ENCODE results near the gene RAD51B.
"Not testable (repeated sequence)": the region's sequence is repeated elsewhere in the genome, so short reads cannot be mapped to it uniquely, and the experiment has no call there.

The RAD51B gene

GRCh38 chr14:68181519-68182326 lies 362.1 kb downstream of the RAD51B start (continued):
- TF ChIP-seq ZNF140 (tag by site-specific recombination; IDR thresholded peaks at IDR 0.05) (no peak), ZNF366 (tag by site-specific recombination; conservative IDR thresholded peaks at IDR 0.05) (no peak)

DNA sequence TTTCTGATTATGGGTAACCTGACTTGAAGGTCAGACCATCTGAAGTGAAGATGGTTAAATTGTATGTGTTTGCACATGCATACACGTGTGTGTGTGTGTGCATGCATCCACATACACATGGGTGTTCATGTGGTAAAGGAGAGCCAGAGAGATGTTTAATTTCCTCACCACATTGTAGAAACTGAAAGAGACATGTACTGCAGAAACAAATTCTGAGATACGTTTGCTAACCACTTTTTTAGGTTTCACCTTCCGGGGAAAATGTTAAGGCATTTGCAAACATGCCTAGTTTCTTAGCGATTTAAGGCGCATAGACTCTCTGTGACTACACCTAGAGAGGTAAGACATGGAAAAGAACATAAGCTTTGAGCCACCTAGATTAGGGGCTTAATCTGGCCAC lies 362.9 kb downstream of the RAD51B start:
- H3K9me3 ChIP-seq (ENCODE audit: control insufficient read depth, insufficient read depth, low read depth, low read length): no peaks in the 10 kb centered on the region
- H3K4me1 ChIP-seq (ENCODE audit: control insufficient read depth, insufficient read depth, low read length): peaks cover 9% of the 10 kb centered on the region
- H3K4me3 ChIP-seq (ENCODE audit: low read depth, low read length): no peak overlapping the region
- TF ChIP-seq ZNF114 (tag by site-specific recombination; IDR thresholded peaks at IDR 0.05) (no peak), ZBTB20 (tag by site-specific recombination; IDR thresholded peaks at IDR 0.05) (no peak), ZNF629 (tag by site-specific recombination; IDR thresholded peaks at IDR 0.05) (no peak)
- POLR2A ChIA-PET: no interaction called here
- CTCF ChIA-PET: no interaction called here
- H3K27ac ChIP-seq (ENCODE audit: extremely low read depth, low read depth, low read length): no peak overlapping the region
- H3K36me3 ChIP-seq (ENCODE audit: control insufficient read depth in 2 of 2, insufficient read depth in 1 of 2, low read length in 2 of 2): no peaks in the 10 kb centered on the region

- H3K4me3 ChIP-seq (ENCODE audit: low read depth, low read length); H3K27ac ChIP-seq (ENCODE audit: extremely low read depth, low read depth, low read length); POLR2A ChIA-PET; H3K9me3 ChIP-seq (ENCODE audit: control insufficient read depth, insufficient read depth, low read depth, low read length); CTCF ChIA-PET; H3K36me3 ChIP-seq (ENCODE audit: control insufficient read depth in 2 of 2, insufficient read depth in 1 of 2, low read length in 2 of 2): not testable (repeated sequence)
- peak; percentile 70; the same call in 1 of the 2 replicates for TF ChIP-seq ZNF146 (tag by site-specific recombination; IDR thresholded peaks at IDR 0.05)
- 0 out of 2 replicates have a peak, but pooled peaks have one; percentile 12 for TF ChIP-seq MZF1 (tag by site-specific recombination; IDR thresholded peaks at IDR 0.05; ENCODE audit: borderline replicate concordance)
- peak; percentile 58; the same call in 1 of the 2 replicates for TF ChIP-seq ZNF580 (tag by site-specific recombination; IDR thresholded peaks at IDR 0.05)
- H3K4me1 ChIP-seq (ENCODE audit: control insufficient read depth, insufficient read depth, low read length): peaks cover 20% of the 10 kb centered on the region
These were observed 367.1 kb downstream of the RAD51B start for GRCh38 chr14:68186500-68187276.

GRCh38 chr14:68188174-68188573 lies 368.6 kb downstream of the RAD51B start:
- TF ChIP-seq ZNF335 (tag by site-specific recombination; conservative IDR thresholded peaks at IDR 0.05) (no peak), PRDM1 (tag by site-specific recombination; IDR thresholded peaks at IDR 0.05) (peak; percentile 52; the same call in 1 of the 2 replicates), ZNF366 (tag by site-specific recombination; conservative IDR thresholded peaks at IDR 0.05) (peak; percentile 87)
- CTCF ChIA-PET: interaction anchor here (0.6 kb wide), 2 partner anchors 9 to 80 kb away, joined by 3 read pairs; no protein-coding TSS in a partner anchor
- H3K9me3 ChIP-seq (ENCODE audit: control insufficient read depth, insufficient read depth, low read depth, low read length): no peaks in the 10 kb centered on the region
- POLR2A ChIA-PET: no interaction called here
- no peak overlapping the region for H3K27ac ChIP-seq (ENCODE audit: extremely low read depth, low read depth, low read length)
- H3K4me1 ChIP-seq (ENCODE audit: control insufficient read depth, insufficient read depth, low read length): peaks cover 32% of the 10 kb centered on the region
- no peaks in the 10 kb centered on the region for H3K36me3 ChIP-seq (ENCODE audit: control insufficient read depth in 2 of 2, insufficient read depth in 1 of 2, low read length in 2 of 2)
- no peak overlapping the region for H3K4me3 ChIP-seq (ENCODE audit: low read depth, low read length)

DNA sequence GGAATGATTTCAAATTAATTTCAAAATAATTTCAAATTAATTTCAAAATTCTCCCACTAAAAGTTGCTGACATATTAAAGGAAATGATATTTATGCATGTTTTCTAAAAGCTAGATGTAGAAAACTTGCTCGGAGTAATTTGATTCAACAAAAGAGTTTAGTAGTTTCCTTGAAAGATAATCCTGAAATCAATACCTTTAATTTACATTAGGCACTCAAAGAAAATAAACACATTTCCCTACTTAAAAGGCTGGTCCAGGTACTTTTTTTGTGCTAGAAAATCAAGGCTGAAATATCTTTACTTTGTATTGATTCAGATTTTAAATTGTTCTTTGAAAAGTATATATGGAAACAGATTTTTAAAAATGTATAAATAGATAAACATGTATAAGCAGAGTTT lies 370.5 kb downstream of the RAD51B start:
- POLR2A ChIA-PET: no interaction called here
- no peaks in the 10 kb centered on the region for H3K9me3 ChIP-seq (ENCODE audit: control insufficient read depth, insufficient read depth, low read depth, low read length)
- TF ChIP-seq ZNF623 (tag by site-specific recombination; IDR thresholded peaks at IDR 0.05): no peak
- TF ChIP-seq BCL11B (tag by site-specific recombination; IDR thresholded peaks at IDR 0.05; ENCODE audit: low read depth): no peak
- TF ChIP-seq ZNF473 (tag by site-specific recombination; IDR thresholded peaks at IDR 0.05): no peak
- no peak for TF ChIP-seq ZSCAN30 (tag by site-specific recombination; IDR thresholded peaks at IDR 0.05)
- TF ChIP-seq PRDM4 (tag by site-specific recombination; IDR thresholded peaks at IDR 0.05): peak; percentile 30; the same call in 1 of the 2 replicates
- TF ChIP-seq ZXDB (tag by site-specific recombination; IDR thresholded peaks at IDR 0.05): peak; percentile 47; the same call in 1 of the 2 replicates
- peak; percentile 74 for TF ChIP-seq ZNF843 (tag by site-specific recombination; IDR thresholded peaks at IDR 0.05)
- TF ChIP-seq KLF7 (tag by site-specific recombination; IDR thresholded peaks at IDR 0.05; ENCODE audit: borderline replicate concordance): no peak
- TF ChIP-seq, protein P1, sequence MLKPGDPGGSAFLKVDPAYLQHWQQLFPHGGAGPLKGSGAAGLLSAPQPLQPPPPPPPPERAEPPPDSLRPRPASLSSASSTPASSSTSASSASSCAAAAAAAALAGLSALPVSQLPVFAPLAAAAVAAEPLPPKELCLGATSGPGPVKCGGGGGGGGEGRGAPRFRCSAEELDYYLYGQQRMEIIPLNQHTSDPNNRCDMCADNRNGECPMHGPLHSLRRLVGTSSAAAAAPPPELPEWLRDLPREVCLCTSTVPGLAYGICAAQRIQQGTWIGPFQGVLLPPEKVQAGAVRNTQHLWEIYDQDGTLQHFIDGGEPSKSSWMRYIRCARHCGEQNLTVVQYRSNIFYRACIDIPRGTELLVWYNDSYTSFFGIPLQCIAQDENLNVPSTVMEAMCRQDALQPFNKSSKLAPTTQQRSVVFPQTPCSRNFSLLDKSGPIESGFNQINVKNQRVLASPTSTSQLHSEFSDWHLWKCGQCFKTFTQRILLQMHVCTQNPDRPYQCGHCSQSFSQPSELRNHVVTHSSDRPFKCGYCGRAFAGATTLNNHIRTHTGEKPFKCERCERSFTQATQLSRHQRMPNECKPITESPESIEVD (tag by site-specific recombination; IDR thresholded peaks at IDR 0.05): peak; percentile 92

More for the DNA sequence above, 370.5 kb downstream of the RAD51B start:
- CTCF ChIA-PET: no interaction called here
- Histone ChIP-seq H3K36me3 (ENCODE audit: control insufficient read depth in 2 of 2, insufficient read depth in 1 of 2, low read length in 2 of 2) (no peaks in the 10 kb centered on the region), H3K4me3 (ENCODE audit: low read depth, low read length) (no peak overlapping the region), H3K27ac (ENCODE audit: extremely low read depth, low read depth, low read length) (no peak overlapping the region), H3K4me1 (ENCODE audit: control insufficient read depth, insufficient read depth, low read length) (peaks cover 42% of the 10 kb centered on the region)

Data from HEK293 (cell line).